NCI-H774 (cell line): Measurements from ENCODE around the gene MYLIP.
"Not testable (repeated sequence)": the region's sequence is repeated elsewhere in the genome, so short reads cannot be mapped to it uniquely, and the experiment has no call there.

Experiments used
- DNase-seq: peaks from one replicate; lab custom pipeline; 2025; lab: John Stamatoyannopoulos, UW

The MYLIP gene

GRCh38 chr6:16174416-16175078 is 45.7 kb downstream of the MYLIP start:
- DNase-seq, result no peak

GRCh38 chr6:16176600-16176999 is 47.7 kb downstream of the MYLIP start:
- not testable (repeated sequence) for DNase-seq

- DNase-seq, result no peak
Observed at GRCh38 chr6:16177881-16178280, 49.0 kb downstream of the MYLIP start.

- no peak for DNase-seq
Observed at GRCh38 chr6:16178351-16178750, 49.5 kb downstream of the MYLIP start.

- DNase-seq, result no peak
Observed at GRCh38 chr6:16179063-16179462, 50.2 kb downstream of the MYLIP start.

- DNase-seq, result no peak
Observed at GRCh38 chr6:16179970-16180431, 51.1 kb downstream of the MYLIP start.

- no peak for DNase-seq
Observed at GRCh38 chr6:16180696-16181438, 52.0 kb downstream of the MYLIP start.

GRCh38 chr6:16181439-16182297 is 52.8 kb downstream of the MYLIP start:
- DNase-seq, result no peak

GRCh38 chr6:16183187-16183664 is 54.3 kb downstream of the MYLIP start:
- DNase-seq, result peak; percentile 45

GRCh38 chr6:16184129-16184528 is 55.2 kb downstream of the MYLIP start:
- no peak for DNase-seq

- DNase-seq, result no peak
Observed at GRCh38 chr6:16184551-16184950, 55.7 kb downstream of the MYLIP start.

GRCh38 chr6:16187176-16187575 is 58.3 kb downstream of the MYLIP start:
- no peak for DNase-seq

- peak; percentile 24 for DNase-seq
Observed at GRCh38 chr6:16190214-16190613, 61.3 kb downstream of the MYLIP start.

- DNase-seq, result no peak
Observed at GRCh38 chr6:16196260-16196983, 67.5 kb downstream of the MYLIP start.

- DNase-seq, result no peak
Observed at GRCh38 chr6:16196984-16197546, 68.2 kb downstream of the MYLIP start.
